ENCODE data around the gene MEF2B.

Gene MEF2B

GRCh38 chr19:19145684-19146608, 24.1 kb downstream of the MEF2B start:
- peak; percentile 90 for TF ChIP-seq CTCF (IDR thresholded peaks at IDR 0.05; ENCODE audit: low read depth, low read length)
- Histone ChIP-seq H3K9me3 (no peaks in the 10 kb centered on the region), H3K4me3 (ENCODE audit: low read depth, low read length) (no peak overlapping the region), H3K4me1 (no peaks in the 10 kb centered on the region), H3K27me3 (no peaks in the 10 kb centered on the region), H3K36me3 (no peaks in the 10 kb centered on the region)
- peak; percentile 82 for DNase-seq

- Histone ChIP-seq H3K36me3 (no peaks in the 10 kb centered on the region), H3K4me1 (no peaks in the 10 kb centered on the region), H3K9me3 (no peaks in the 10 kb centered on the region), H3K4me3 (ENCODE audit: low read depth, low read length) (no peak overlapping the region), H3K27me3 (no peaks in the 10 kb centered on the region)
- no peak for DNase-seq
- no peak for TF ChIP-seq CTCF (IDR thresholded peaks at IDR 0.05; ENCODE audit: low read depth, low read length)
Observed at GRCh38 chr19:19145281-19145680, 24.8 kb downstream of the MEF2B start.

- Histone ChIP-seq H3K4me3 (ENCODE audit: low read depth, low read length) (no peak overlapping the region), H3K4me1 (no peaks in the 10 kb centered on the region), H3K36me3 (no peaks in the 10 kb centered on the region), H3K27me3 (no peaks in the 10 kb centered on the region), H3K9me3 (no peaks in the 10 kb centered on the region)
- DNase-seq: no peak
- no peak for TF ChIP-seq CTCF (IDR thresholded peaks at IDR 0.05; ENCODE audit: low read depth, low read length)
Observed at GRCh38 chr19:19142347-19142746, 27.7 kb downstream of the MEF2B start.

- H3K4me3 ChIP-seq (ENCODE audit: low read depth, low read length): no peak overlapping the region
- no peaks in the 10 kb centered on the region for H3K27me3 ChIP-seq
- TF ChIP-seq CTCF (IDR thresholded peaks at IDR 0.05; ENCODE audit: low read depth, low read length): no peak
- no peak for DNase-seq
- no peaks in the 10 kb centered on the region for H3K9me3 ChIP-seq
- H3K4me1 ChIP-seq: 0 out of 2 replicates have a peak, but pooled peaks cover 3% of the 10 kb centered on the region
- H3K36me3 ChIP-seq: no peaks in the 10 kb centered on the region
Observed at GRCh38 chr19:19140476-19140875, 29.6 kb downstream of the MEF2B start.

GRCh38 chr19:19139876-19140229, 30.2 kb downstream of the MEF2B start:
- Histone ChIP-seq H3K9me3 (no peaks in the 10 kb centered on the region), H3K4me3 (ENCODE audit: low read depth, low read length) (no peak overlapping the region), H3K36me3 (no peaks in the 10 kb centered on the region), H3K4me1 (0 out of 2 replicates have a peak, but pooled peaks cover 3% of the 10 kb centered on the region), H3K27me3 (no peaks in the 10 kb centered on the region)
- no peak for DNase-seq
- TF ChIP-seq CTCF (IDR thresholded peaks at IDR 0.05; ENCODE audit: low read depth, low read length): no peak
